NCI-H446 treated with DMSO at 0.1 percent for 48 hours (cell line): Measurements from ENCODE around the gene OGFOD3.
"Not testable (repeated sequence)": the region's sequence is repeated elsewhere in the genome, so short reads cannot be mapped to it uniquely, and the experiment has no call there.

Source experiments
- DNase-seq: peaks from one replicate; lab custom pipeline; 2025; lab: John Stamatoyannopoulos, UW

The OGFOD3 gene

DNA sequence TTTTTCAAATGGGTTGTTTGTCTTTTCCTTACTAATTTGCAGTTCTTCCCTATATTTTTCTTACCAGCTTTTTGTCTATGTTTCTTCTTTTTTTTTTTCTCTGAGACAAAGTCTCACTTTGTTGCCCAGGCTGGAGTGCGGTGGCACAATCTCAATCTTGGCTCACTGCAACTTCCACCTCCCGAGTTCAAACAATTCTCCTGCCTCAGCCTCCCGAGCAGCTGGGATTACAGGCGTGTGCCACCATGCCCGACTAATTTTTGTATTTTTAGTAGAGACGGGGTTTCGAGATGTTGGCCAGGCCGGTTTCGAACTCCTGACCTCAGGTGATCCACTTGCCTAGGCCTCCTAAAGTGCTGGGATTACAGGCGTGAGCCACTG lies 45.3 kb downstream of the OGFOD3 start:
- DNase-seq: not testable (repeated sequence)

DNA sequence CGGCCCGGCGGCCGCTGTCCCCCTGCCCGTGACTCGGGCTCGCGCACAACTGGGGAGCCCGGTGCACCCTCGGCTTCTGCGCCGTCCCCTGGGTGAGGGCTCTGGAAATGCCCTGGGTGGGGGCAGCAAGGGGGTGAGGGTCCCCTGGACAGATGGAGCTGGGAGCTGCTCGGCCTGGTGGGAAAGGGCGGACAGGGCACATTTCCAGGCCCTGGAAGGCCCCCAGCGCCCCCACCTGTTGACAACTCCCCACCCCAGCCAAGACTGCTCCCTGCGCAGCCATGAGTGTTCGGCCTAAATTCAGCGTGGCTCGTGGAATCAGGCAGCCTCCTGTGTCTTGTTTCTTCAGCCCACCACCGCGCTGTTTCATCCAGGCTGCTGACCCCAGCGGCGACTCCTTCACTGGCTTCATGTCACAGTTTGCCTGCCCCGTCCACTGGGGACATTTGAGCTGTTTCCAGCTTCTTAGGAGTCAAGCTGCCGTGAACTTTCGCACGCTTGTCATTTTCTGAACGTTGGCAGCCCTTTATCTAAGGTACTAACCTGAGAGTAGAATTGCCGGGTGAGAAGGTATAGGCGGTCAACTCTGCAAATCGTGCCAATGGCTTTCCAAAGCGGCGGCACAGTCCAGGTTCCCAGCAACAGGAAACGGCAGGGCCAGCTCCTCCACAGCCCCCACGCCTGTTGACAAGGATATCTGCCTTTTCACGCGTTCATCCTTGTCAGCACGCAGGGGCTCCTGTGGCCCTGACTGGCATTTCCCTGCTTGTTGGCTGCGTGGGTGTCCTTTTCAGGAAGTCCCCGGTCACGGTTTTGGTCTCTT lies 45.9 kb downstream of the OGFOD3 start:
- DNase-seq: no peak

DNA sequence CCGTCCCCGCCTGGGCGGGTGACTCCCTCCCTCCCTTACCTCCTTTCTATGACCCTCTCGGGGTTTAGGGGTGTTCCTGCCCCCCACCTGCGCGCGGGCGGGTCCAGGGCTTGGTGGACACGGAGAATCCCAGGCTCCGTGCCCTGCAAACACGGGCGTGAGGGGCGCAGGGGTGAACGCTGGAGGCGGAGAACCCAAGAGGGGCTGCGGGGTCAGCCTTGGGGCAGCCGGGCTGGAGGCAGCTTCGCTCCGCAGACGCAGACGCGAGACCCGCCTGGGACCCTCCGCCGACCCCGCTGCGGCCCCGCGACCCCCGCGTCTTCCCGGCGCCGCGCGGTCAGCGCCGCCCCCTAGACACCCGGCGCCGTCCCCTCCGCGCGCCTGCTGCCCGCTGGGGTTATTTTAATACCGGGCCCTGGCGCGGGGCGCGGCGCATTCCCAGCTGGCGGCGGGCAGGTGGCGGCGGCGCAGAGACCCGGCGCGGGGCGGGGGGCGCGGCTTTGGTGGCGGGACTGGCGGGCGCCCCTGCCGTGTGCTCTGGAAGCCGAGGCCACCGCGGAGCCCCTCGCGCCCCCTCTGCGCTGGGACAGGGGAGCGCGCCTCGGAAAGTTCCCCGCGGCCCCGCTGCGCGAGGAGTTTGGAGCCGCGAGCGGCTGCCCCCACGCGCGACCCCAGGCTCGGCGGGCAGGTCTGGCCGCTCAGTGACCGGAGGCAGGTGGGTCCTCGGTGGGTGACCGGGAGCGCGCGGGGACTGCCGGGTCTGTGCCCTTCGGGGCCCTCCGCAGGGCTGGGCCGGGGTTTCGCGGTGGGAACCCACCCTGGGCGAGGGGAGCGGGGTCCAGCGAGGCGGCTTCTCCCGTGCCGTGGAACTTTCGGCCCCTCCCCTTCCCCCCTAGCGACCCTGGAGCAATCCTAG lies 46.8 kb downstream of the OGFOD3 start, which contains the start of gene UTS2R:
Gene UTS2R (plus strand): TSS at position 433 of the 916 bp plus-strand sequence. CDS start 2,560 bp downstream, outside the sequence.
- no peak for DNase-seq

DNA sequence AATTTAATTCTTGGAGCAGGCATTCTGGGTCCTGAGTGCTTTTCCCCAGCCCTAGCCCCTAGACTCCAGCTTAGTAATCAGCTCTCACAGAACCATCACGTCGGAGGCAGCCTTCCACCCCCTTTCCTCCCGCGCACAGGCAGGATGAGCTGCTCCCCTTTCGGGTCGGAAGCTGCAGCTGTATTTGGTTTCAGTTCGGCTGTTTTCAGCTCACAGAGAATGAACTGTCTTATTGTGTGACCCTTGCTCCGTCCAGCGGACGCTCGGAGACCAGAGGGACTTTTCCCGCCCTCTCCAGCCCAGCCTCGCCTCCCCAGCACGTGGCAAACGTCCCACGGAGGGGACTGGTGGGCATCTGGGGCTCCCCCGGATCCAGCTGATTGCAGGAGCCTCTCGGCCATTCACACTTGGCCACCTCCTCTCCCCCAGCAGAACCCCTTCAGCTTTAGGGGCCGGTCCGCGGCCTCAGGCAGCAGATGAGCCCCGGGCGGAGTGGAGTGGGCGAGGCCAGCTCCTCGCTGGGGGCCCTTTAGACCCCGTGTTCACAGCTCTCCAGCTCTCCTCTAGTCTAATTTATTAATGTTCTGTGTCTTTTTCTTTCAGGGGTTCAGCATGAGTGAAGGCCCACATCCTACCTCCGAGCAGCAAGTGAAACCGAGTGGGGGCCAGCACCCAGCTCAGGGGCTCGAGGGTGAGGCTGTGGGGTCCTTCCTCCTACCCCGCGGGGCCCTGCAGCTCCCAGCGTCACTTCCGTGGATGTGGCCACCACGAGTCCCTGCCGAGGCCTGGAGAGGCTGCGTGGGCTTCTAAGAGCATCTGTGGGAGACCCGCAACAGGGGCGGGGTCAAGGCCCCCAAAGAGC lies 47.7 kb downstream of the OGFOD3 start:
- DNase-seq: no peak

DNA sequence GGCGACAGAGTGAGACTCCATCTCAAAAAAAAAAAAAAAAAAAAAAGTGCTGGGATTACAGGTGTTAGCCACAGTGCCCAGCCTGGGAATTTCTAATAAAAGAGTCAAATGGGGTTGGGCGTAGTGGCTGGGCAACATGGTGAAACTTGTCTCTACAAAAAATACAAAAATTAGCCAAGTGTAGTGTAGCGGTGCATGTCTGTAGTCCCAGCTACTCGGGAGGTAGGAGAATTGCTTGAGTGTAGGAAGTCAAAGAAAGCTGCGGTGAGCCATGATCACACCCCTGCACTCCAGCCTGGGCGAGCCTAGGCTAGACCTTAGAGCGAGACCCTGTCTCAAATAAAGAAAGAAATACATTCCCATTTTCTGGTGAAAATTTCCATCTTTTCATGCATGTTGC lies 49.2 kb downstream of the OGFOD3 start:
- DNase-seq: no peak

DNA sequence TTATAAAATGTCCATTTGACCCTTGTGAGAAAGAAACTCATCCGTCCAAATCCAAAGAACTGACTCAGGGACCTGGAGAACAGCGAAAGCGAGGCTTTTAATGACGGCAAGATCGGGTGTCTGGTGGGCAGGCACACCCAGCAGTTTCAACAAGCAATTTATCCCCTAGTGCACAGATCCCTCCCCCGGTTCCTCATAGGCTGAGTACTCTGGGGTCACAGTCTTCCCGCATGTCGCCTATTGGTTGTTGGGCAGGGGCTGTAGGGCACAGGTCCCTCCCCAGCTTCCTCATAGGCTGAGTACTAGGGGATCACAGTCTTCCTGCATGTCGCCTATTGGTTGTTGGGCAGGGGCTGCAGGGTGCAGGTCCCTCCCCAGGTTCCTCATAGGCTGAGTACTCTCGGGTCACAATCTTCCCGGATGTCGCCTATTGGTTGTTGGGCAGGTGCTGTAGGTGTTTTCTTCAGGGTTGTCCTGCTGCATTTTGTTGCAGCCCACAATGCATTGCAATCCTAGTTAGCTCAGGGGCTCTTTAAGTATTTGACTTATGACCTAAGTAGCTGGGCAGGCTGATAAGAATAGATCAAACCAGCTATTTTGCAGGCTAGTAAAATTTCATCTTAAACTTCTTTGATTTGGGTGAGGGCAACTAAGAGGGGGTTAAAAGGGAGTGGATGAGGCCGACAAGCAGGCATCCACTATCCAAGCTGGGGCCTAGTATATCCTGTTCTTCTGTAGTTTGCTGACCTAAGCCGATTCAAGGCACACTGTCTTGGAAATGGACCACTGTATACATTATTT lies 50.5 kb downstream of the OGFOD3 start:
- DNase-seq: no peak

DNA sequence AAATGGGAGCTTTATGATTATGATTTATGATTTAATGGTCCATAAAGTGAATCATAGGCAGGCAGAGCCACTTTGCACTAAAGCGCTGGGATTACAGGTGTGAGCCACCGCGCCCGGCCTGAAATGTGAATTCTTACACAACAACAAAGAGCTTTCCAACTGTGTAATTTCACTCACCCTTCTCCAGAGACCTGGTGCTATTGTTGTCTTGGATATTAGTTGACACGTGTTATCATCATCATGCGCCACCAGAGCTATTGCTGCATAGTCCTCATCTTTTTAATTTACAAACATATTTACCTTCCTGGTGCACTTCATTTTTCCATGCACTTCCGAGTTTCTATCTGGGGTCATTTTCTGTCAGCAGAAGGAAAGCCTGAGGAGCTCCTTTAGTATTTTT lies 51.6 kb downstream of the OGFOD3 start:
- DNase-seq: no peak

DNA sequence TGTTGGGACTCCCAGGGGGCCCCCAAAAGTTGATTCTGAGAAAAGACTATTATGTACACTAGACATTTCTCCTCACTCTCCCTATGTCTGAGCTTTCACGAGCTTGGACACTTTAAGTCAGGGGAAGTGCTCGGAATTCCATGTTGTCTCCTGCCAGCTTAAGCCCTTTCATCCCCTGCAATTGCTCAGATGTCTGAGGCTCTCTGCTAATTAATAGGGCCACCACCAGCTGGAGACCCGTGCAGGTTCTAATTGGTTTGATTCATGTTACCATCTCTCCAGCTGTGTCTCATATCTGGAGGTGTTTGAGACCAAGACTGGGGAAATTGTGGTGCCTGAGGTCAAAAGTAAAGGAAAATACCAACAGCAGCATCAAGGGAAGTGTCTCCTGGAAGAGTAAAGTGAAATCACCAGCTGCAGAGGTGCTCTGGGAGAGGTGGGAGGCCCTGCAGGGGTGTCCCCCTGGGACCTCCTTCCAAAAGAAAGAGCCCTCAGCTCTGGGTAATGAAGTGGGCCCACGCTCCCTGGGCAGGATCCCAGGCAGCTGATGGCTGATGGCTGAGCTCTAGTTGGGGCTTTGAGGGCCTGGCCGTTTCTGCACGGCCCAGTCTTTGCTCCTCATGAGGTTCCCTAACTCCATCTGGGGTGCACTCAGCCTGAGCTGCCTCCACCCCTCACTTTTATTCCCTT lies 52.6 kb downstream of the OGFOD3 start:
- no peak for DNase-seq

DNA sequence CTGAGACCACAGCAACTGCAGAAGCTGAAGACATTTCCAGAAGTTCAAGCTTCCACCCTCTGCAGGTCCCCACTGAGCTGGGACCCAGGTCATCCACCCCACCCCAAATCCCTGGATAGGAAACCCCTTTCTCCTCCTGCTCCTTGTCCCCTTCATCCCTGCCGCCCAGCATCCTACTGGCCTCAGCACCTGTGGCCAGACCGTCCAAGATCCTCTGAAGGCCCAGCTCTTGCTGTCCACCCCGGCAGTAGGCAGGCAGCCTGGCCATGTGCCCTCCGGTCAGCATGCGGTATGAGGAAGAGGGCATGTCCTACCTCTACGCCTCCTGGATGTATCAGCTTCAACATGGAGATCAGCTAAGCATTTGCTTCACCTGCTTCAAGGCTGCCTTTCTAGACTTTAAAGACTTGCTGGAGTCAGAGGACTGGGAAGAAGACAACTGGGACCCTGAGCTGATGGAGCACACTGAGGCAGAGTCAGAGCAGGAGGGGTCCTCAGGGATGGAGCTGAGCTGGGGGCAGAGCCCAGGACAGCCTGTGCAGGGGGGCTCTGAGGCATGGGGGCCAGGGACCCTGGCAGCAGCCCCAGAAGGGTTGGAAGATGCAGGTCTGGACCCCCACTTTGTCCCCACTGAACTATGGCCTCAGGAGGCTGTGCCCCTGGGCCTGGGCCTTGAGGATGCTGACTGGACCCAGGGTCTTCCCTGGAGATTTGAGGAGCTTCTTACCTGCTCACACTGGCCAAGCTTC lies 56.3 kb downstream of the OGFOD3 start:
- no peak for DNase-seq

DNA sequence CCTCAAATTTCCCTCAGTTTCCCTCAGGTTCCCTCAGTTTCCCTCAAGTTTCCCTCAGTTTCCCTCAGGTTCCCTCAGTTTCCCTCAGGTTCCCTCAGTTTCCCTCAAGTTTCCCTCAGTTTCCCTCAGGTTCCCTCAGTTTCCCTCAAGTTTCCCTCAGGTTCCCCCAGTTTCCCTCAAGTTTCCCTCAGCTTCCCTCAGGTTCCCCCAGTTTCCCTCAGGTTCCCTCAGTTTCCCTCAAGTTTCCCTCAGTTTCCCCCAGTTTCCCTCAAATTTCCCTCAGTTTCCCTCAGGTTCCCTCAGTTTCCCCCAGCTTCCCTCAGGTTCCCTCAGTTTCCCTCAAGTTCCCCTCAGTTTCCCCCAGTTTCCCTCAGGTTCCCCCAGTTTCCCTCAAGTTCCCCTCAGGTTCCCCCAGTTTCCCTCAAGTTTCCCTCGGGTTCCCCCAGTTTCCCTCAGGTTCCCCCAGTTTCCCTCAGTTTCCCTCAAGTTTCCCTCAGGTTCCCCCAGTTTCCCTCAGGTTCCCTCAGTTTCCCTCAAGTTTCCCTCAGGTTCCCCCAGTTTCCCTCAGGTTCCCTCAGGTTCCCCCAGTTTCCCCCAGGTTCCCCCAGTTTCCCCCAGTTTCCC lies 58.8 kb downstream of the OGFOD3 start:
- DNase-seq: not testable (repeated sequence)

DNA sequence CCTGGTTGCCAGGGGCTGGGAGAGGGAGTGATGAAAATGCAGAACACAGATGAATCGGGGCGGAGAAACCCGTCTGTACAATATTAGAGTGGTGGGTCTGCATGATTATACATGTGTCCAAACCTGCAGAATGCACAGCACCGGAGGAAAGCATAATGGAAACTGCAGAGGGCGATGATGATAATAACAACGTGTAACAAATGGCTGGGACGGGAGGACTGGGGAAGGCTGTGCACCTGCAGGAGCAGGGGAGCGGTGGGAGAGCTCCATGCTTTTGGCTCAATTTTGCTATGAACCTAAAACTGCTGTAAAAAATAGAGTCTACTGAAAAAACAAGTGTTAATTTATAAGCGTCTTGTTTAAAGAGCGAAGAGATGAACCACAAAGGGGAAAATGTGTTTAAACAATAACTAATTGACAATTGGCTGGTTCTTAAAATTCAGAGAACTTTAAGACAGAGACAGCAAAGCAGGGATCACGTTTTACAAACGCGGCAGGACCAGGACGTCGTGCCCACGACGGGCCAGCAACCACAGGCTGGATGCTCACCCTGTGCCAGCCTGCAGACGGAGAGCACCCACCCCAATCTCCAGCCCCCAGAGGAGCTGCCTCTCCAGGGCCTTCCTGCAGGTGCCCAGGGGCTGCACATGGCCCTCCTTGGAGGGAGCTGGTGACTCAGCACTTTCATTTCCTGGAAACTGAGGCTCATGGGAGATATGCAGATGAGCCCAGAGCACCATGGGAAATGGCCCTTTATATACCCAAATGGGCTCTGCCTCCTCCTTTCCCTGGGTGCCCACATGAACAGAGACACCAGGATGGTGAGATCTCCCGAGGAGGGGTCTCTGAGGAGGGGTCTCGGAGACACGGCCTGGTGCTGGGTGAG lies 59.7 kb downstream of the OGFOD3 start, which contains the start of gene TEX19:
Gene TEX19 (plus strand): TSS at position 783 of the 886 bp plus-strand sequence. CDS start 2,904 bp downstream, outside the sequence.
- DNase-seq: no peak

DNA sequence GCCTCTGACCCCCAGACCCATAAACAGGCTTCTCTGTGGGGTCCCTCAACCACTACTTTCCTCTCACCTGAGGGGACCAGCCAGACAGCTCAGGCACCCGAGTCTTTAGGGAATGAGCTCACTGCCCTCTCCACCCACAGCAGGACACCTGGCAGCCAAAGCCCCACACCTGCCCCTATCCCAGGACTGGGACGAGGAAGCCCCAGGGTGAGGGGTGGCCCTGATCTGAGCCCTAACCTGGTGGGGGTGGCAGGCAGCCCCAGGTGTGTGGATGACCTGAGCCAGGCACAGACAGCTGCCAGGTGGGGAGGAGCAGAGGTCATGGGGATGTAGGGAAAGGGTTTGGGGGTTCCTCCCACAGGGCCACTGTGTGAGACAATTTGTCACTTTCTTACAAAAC lies 61.0 kb downstream of the OGFOD3 start:
- DNase-seq: no peak

DNA sequence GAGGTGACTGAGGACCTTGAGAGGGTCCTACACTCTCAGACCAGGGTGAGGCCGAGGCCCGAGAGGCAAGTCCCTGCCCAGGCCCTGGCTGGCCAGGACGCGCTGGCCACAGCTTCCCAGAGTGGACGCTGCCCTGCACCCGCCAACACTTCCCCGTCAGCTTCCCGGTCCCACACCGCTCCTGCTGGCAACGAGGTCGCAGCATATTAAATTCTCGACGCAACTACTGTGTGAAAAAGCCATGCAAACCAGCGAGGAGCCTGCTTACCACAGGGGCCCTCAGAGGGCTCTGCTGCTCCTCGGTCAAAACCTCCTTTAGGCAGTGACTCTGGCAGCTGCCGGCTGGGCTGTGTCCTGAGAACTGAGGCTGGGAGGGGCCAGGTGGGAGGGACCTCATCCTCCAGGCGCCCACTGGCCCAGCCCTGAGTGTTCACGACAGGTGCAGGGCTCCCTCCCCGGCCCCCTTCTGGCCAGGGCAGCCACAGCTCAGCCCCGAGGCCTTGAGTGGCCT lies 61.5 kb downstream of the OGFOD3 start:
- DNase-seq: no peak

DNA sequence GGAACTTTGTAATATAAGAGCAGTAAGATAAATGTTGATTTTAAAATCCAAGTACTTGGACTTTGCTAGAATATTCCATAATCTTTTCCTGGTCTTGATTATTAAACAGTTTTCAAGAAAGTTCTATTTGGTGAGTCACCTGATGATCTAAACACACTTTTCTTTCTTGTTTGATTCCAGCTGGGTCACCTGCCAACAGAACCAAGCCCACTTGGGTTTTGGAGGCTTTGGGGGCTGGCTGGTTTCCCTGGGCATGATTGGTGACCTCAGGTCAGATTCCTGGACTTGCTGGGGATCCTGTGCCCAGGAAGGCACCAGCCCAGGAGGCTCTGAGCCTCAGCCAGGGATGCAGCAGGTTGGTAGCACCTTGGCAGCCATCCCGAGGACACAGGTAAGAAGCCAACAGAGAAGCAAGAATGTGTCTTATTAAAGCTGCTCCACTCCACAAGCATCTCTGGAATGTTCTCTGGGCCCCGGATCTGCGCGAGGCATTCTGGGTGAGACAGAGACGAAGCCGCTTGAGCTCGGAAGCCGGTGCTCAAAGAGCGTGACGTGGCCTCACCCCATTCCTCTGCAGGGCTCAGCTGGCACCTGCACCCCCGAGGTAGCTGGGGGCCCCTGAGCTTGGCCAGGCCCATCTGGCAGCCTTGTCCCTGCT lies 62.5 kb downstream of the OGFOD3 start:
- DNase-seq: no peak

DNA sequence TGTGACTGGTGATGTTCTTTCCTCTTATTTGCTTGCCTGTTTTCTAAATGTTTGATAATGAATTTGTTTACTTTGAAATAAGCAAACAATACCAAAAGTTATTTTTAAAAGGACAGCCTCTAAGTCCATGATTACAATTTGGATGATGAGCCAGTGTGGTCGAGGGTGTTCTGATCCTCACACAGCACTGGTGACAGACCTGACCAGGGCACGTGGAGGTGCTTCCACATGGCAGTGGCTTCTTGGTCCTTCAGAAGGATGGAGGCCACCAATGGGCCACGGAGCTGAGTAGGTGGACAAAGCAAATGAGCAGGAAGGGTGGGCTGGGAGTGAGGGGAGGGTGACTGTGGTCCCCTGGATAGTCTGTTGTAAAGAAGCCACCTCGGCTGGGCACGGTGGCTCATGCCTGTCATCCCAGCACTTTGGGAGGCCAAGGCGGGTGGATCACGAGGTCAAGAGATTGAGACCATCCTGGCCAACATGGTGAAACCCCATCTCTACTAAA lies 63.5 kb downstream of the OGFOD3 start:
- no peak for DNase-seq

DNA sequence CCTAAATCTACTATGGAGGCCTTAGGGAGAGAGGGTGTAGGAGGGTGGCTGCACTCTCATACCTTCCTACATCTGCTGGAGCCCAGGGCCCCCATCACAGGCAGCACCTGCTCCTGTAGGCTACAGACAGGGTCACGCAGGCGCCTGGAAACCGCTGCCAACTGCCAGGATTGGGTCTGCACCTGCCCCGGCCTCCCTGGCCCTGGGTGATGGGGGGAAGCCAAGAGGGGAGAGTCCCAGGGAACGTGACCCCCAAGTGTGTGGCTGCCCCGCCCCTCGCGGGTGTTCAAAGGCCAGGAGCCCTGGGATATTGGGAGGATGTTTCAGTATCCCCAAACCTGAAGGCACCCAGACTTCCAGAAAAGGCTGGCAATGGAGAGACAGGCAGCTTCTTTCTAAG lies 64.9 kb downstream of the OGFOD3 start:
- DNase-seq: no peak
